HG03159 (cell line): ENCODE results near the gene EPS8L1.
A peak's percentile ranks its signal among the peaks of the same experiment; 100 is the strongest.

Experiments used
- ATAC-seq: cut with Tn5 transposase; IDR thresholded peaks from one replicate; pipeline ENCODE4 v1.9.1; 2021; ENCODE audit warnings: mild to moderate bottlenecking, moderate library complexity; ENCODE audit not compliant: unreplicated experiment

Gene EPS8L1

GRCh38 chr19:55112777-55113569 is 37.3 kb downstream of the EPS8L1 start:
- no peak for ATAC-seq

DNA sequence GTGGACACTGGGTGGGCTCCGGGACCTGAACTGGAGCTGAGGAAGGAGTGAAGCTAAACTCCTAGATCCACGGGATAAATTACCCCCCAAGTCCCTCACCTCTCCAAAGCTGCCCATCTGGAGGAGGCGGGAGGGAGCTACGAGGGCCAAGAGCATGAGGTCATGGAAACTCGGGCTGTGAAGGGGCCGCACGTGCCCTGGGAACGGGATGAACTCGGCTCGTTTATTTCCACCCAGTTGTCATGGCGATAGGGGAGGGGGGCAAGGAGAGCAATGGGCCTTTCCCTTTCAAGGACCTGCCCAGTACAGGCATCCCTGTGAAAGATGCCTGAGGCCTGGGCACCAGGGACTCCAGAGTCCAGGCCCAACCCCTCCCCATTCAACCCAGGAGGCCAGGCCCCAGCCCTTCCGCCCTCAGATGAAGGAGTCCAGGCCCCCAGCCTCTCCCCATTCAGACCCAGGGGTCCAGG is 37.9 kb downstream of the EPS8L1 start:
- no peak for ATAC-seq

DNA sequence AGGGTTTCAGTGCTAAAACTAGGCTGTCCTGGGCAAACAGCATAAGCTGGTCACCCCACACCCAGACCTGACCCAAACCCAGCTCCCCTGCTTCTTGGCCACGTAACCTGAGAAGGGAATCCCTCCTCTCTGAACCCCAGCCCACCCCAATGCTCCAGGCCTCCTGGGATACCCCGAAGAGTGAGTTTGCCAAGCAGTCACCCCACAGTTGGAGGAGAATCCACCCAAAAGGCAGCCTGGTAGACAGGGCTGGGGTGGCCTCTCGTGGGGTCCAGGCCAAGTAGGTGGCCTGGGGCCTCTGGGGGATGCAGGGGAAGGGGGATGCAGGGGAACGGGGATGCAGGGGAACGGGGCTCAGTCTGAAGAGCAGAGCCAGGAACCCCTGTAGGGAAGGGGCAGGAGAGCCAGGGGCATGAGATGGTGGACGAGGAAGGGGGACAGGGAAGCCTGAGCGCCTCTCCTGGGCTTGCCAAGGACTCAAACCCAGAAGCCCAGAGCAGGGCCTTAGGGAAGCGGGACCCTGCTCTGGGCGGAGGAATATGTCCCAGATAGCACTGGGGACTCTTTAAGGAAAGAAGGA is 39.0 kb downstream of the EPS8L1 start:
- ATAC-seq, result no peak

- ATAC-seq, result no peak
These were observed 39.9 kb downstream of the EPS8L1 start for GRCh38 chr19:55115446-55116065.

DNA sequence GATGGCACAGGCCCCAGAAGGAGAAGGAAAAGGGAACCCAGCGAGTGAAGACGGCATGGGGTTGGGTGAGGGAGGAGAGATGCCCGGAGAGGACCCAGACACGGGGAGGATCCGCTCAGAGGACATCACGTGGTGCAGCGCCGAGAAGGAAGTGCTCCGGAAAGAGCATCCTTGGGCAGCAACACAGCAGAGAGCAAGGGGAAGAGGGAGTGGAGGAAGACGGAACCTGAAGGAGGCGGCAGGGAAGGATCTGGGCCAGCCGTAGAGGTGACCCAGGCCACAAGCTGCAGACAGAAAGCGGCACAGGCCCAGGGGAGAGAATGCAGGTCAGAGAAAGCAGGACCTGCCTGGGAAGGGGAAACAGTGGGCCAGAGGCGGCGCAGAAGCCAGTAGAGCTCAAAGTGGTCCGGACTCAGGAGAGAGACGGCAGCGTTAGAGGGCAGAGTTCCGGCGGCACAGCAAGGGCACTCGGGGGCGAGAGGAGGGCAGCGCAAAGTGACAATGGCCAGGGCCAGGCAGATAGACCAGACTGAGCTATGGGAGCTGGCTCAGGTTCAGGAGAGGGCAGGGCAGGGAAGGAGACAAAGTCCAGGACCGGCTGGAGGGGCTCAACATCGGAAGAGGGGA is 40.7 kb downstream of the EPS8L1 start:
- ATAC-seq, result no peak

- peak; percentile 8 for ATAC-seq
These were observed 41.4 kb downstream of the EPS8L1 start, which contains the start of gene PPP1R12C for GRCh38 chr19:55116859-55117662. TSS of gene PPP1R12C (minus strand) at chr19:55117637. CDS start at chr19:55117543, 94 bp downstream.

DNA sequence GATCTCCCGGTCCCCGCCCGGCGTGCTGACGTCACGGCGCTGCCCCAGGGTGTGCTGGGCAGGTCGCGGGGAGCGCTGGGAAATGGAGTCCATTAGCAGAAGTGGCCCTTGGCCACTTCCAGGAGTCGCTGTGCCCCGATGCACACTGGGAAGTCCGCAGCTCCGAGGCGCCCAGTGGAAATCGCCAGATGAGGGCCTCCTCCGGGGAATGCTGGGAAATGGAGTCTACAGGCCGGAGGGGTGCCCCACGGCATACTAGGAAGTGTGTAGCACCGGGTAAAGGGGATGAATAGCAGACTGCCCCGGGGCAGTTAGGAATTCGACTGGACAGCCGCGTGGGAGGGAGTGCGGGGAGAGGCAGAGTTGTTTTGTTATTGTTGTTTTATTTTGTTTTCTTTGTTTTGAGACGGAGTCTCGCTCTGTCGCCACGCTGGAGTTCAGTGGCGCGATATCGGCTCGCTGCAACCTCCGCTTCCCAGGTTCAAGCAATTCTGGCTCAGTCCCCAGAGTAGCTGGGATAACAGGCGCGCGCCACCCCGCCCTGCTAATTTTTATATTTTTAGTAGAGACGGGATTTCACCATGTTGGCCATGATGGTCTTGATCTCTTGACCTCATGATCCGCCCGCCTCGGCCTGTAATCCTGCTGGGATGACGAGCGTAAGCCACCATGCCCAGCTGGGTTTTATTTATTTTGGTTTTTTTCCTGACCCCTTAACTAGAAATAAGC is 42.2 kb downstream of the EPS8L1 start:
- ATAC-seq, result peak; percentile 81

DNA sequence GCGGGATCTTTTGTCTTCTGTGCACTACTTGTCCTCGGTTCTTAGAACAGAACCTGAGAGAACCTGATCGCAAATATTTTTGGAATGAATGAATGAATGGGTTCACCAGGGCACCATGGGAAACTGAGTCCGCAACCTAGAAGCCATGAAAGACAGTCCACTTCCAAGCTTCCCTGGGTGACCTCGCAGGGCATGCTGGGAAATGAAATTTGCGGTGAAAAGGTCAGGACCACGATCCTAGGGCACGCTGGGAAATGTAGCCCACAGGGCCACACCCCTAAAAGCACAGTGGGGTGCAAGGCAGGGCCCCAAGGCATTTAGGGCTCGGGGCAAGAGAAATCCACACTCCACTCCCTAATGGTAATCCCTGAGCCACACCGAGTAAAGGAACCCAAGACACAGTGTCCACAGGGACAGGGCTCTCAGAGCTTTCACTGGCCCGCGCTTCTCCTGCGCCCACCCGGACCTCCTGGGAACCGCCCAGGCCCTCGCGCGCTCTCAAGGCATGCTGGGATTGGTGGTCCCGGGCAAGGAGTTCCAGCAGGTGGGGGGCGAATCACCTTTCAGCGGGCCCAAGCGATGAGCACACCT is 42.8 kb downstream of the EPS8L1 start:
- ATAC-seq, result no peak

- ATAC-seq, result no peak
These were observed 43.4 kb downstream of the EPS8L1 start for GRCh38 chr19:55119053-55119452.

GRCh38 chr19:55131421-55131820 is 55.8 kb downstream of the EPS8L1 start:
- ATAC-seq, result no peak

- no peak for ATAC-seq
These were observed 56.9 kb downstream of the EPS8L1 start for GRCh38 chr19:55132453-55133129.

GRCh38 chr19:55133639-55134444 is 58.2 kb downstream of the EPS8L1 start:
- ATAC-seq, result no peak

DNA sequence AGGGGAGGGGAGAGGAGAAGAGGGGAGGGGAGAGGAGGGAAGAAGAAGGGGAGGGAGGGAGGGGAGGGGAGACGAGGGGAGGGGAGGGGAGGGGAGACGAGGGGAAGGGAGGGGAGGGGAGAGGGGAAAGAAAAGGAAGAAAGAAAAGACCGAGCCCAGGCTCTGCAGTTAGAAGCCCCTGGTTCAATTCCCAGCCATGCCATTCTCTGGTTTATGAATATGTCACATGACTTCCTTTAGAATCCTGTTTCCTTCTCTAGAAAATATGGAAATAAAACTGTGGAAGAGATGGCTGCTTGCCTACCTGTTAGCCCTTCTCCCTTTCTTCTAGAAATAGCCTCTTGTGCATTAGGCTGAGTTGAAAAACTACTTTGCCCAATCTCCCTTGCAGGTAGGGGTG is 59.1 kb downstream of the EPS8L1 start:
- ATAC-seq, result no peak

- no peak for ATAC-seq
These were observed 60.9 kb downstream of the EPS8L1 start for GRCh38 chr19:55136399-55137102.
